ENCODE results near the gene ARID1A.

DNA sequence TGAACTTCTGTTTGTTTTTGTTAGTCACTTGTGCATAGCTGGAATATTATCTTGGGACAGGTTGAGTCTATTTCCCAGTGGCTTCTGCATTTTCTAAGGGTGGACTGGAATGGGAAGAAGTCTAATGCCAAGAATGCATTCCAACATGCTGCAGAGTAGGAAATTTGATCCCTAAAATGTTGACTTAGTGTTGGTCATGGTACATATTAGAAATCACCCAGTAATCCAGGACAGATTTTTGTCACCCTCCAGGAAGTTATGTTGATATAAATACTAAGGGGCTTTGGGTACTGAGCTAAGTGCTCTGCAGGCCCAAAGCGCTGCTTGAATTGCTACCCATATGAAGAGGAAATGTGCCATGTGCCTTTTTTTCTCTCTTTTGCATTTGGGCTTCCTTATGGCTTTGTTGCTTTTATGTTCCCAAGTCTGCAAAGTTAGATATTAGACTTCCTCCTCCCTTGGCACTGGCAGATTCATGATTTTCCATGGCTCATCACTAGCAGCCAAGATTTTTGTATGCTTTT lies 10.0 kb downstream of the ARID1A start:
- TF ChIP-seq, protein P1, sequence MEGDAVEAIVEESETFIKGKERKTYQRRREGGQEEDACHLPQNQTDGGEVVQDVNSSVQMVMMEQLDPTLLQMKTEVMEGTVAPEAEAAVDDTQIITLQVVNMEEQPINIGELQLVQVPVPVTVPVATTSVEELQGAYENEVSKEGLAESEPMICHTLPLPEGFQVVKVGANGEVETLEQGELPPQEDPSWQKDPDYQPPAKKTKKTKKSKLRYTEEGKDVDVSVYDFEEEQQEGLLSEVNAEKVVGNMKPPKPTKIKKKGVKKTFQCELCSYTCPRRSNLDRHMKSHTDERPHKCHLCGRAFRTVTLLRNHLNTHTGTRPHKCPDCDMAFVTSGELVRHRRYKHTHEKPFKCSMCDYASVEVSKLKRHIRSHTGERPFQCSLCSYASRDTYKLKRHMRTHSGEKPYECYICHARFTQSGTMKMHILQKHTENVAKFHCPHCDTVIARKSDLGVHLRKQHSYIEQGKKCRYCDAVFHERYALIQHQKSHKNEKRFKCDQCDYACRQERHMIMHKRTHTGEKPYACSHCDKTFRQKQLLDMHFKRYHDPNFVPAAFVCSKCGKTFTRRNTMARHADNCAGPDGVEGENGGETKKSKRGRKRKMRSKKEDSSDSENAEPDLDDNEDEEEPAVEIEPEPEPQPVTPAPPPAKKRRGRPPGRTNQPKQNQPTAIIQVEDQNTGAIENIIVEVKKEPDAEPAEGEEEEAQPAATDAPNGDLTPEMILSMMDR (IDR thresholded peaks at IDR 0.05), result no peak
- TF ChIP-seq EZH2 (IDR thresholded peaks at IDR 0.05), result no peak
- TF ChIP-seq EZH2phosphoT487 (IDR thresholded peaks at IDR 0.05), result no peak

Data from neural progenitor cell (in vitro differentiated cells).